SJCRH30 (cell line): ENCODE data around the gene TRIM44. TPM values are rescaled to one million over a fixed set of nuclear protein-coding genes. Genes with fewer than 3 reads are reported as not detected.

Source experiments
- DNase-seq, 2 experiments: peaks; one replicate each; pipeline ENCODE4 v3.0.0-alpha.2; 2015 to 2020
- H3K27ac ChIP-seq: fragments of 250-450 bp; sonication (Bioruptor Pico); 2 replicates; pipeline ENCODE4 v1.5.1; 2020; ENCODE audit warnings: mild to moderate bottlenecking, moderate library complexity
- H3K27me3 ChIP-seq: fragments of 250-450 bp; sonication (Bioruptor Pico); 2 replicates; pipeline ENCODE4 v1.5.1; 2020; ENCODE audit warnings: mild to moderate bottlenecking, moderate library complexity
- H3K36me3 ChIP-seq: fragments of 250-450 bp; sonication (Bioruptor Pico); 2 replicates; pipeline ENCODE4 v1.5.1; 2020; ENCODE audit warnings: mild to moderate bottlenecking, moderate library complexity
- H3K4me1 ChIP-seq: fragments of 250-450 bp; sonication (Bioruptor Pico); 2 replicates; pipeline ENCODE4 v1.5.1; 2020; ENCODE audit warnings: mild to moderate bottlenecking, moderate library complexity
- H3K4me3 ChIP-seq: fragments of 250-450 bp; sonication (Bioruptor Pico); 2 replicates; pipeline ENCODE4 v1.5.1; 2020; ENCODE audit warnings: mild to moderate bottlenecking, moderate library complexity
- H3K9me3 ChIP-seq: fragments of 250-450 bp; sonication (Bioruptor Pico); replicated peaks from 2 replicates; pipeline ENCODE4 v1.5.1; 2020; ENCODE audit warnings: mild to moderate bottlenecking, moderate library complexity
- total RNA-seq: library from RNA; depleted of rRNA; stranded (reverse); fragments of >200 nt; shearing (Covaris generic); gene quantifications from 2 replicates; pipeline ENCODE4 v1.2.3, GENCODE V29; 2014

TRIM44 gene
- total RNA-seq, 1 experiment from 2014 or later: 66.8 TPM

DNA sequence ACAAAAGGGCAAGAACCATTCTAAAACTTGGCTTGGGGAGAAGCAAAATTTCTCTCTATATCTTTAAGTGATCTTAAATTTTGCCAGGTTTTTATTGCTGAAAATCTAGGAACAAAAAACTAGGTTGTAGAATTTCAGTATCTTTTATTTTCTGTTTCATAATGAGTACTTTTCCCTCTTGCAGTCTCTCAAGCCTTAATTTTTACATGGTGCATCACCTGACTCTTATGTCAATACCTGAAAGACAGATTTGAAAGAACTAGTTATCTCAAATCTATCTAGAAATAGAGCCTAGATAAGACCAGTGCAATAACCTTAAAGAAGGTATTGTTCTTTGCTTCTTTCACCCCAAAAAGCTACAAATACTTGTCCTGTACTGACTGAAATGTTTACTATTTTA, 122.1 kb downstream of the TRIM44 start:
- Histone ChIP-seq H3K27ac (no peak overlapping the region), H3K4me1 (no peaks in the 10 kb centered on the region), H3K36me3 (no peaks in the 10 kb centered on the region; the same call in 1 of the 2 replicates), H3K4me3 (no peak overlapping the region), H3K27me3 (no peaks in the 10 kb centered on the region), H3K9me3 (no peaks in the 10 kb centered on the region; the same call in 1 of the 2 replicates)
- DNase-seq: no peak

- Histone ChIP-seq H3K27me3 (no peaks in the 10 kb centered on the region), H3K9me3 (no peaks in the 10 kb centered on the region), H3K27ac (no peak overlapping the region), H3K4me1 (no peaks in the 10 kb centered on the region), H3K4me3 (no peak overlapping the region), H3K36me3 (no peaks in the 10 kb centered on the region)
- DNase-seq: no peak
Observed at GRCh38 chr11:35785287-35786167, 123.0 kb downstream of the TRIM44 start.

DNA sequence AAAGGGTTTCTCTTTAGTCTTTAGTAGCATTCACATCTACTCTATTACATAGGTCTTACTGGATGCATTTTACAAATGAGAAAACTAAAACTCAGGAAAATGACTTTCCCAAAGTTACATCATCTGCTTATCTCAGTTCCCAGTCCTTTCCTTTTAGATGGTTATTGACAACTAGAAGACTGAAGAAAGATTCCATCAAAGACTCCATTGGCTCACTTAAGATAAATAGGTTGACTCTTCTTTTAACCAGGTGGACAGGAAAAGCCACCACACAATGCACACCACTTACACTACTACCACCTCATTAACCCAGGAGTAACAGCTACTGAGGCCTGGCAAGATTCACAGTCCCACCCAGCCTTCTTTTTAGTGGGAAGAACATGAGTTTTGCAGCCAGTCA, 123.6 kb downstream of the TRIM44 start:
- Histone ChIP-seq H3K9me3 (no peaks in the 10 kb centered on the region), H3K36me3 (no peaks in the 10 kb centered on the region), H3K27ac (no peak overlapping the region), H3K4me1 (peaks cover 4% of the 10 kb centered on the region), H3K4me3 (no peak overlapping the region), H3K27me3 (no peaks in the 10 kb centered on the region)
- DNase-seq: no peak

DNA sequence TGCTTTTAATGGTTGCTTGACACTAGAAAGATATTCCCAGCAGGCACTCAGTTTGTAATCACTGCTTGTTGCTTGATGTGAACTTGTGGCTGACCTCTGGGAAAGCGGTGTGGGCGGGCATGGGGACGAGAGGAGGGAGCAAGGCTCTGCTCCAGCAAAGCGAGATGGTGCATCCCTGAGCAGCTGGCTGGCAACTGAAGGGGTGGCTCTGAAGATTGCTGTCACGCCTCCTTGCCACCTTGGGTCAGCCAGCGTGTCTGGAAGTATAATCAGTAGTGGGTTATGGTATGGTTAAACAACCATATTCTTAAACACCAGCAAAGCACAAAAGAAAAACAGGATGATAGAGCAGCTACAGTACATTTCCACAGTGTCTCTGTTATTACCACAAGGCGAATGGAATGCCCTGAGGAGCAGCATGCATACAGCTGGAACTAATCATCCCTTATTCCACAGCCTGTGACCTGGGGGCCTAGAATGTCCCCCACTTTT, 124.5 kb downstream of the TRIM44 start:
- Histone ChIP-seq H3K4me1 (peaks cover 10% of the 10 kb centered on the region), H3K27me3 (no peaks in the 10 kb centered on the region), H3K9me3 (no peaks in the 10 kb centered on the region), H3K27ac (no peak overlapping the region), H3K36me3 (0 out of 2 replicates have a peak, but pooled peaks cover 5% of the 10 kb centered on the region), H3K4me3 (no peak overlapping the region)
- DNase-seq: no peak

DNA sequence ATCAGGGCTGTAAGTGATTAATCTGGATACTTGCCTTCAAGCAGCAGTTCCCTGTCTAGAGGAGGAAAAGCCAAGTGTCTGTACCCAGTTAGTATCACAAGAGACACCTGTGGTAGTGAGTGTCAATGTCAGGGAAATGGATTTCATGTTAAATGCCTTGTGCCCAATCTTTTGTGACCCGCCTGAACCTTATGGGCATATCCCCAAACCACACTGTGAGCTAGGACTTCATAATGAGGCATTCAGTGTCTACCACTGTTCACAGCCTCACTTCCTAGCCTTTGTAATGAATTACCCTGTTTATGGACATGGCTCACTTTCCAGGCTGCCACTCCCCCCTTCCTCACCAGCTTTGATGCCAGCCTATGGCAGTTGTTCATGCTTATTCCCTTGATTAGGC, 125.1 kb downstream of the TRIM44 start:
- 0 out of 2 replicates have a peak, but pooled peaks cover 5% of the 10 kb centered on the region for H3K36me3 ChIP-seq
- no peaks in the 10 kb centered on the region for H3K9me3 ChIP-seq
- no peaks in the 10 kb centered on the region for H3K27me3 ChIP-seq
- H3K4me1 ChIP-seq: peaks cover 10% of the 10 kb centered on the region
- DNase-seq: no peak
- H3K4me3 ChIP-seq: no peak overlapping the region
- H3K27ac ChIP-seq: no peak overlapping the region

DNA sequence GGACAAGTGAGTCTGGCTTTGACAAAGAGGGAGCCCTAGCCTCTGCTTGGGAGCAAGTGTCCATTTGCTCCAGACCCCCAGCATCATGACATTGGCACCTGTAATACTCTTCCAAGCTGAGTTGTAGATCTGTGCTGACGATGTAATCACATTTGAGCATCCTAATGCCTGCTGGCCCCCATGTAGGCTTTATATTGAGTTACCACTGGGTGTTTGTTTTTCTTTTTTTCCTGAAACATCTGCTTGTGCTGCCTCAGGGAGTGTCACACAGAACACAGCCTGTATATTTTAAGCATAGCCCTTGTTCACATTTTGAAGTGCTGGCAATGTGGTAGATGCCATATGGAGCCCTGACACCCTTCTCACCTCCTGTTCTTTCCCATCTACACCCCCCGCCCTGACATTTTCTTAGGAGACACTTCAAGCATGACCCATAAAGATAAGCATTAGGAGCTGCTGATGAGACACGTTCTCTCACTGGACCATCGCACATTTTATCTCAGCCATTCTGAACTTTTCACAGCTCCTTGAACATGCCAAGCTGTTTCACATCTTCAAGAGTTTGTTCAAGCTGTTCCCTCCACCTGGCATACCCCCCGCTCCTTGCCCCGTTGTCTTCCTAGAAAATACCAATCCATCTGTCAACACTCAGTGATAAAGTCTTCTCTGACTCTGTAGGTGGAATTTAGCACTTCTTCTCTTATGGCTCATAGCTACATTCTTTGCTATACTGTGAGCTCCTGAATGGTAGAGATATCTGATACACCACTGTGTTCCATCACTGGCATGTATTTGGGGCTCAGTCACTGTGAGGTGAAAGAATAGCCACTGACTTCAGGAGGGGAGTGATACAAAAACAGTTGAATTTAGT, 128.7 kb downstream of the TRIM44 start:
- Histone ChIP-seq H3K4me3 (no peak overlapping the region), H3K27ac (no peak overlapping the region)
- DNase-seq: peak; percentile 23 to 60

GRCh38 chr11:35792148-35792845, 129.7 kb downstream of the TRIM44 start:
- peaks cover 19% of the 10 kb centered on the region for H3K4me1 ChIP-seq
- H3K9me3 ChIP-seq: no peaks in the 10 kb centered on the region
- H3K27me3 ChIP-seq: no peaks in the 10 kb centered on the region
- no peak overlapping the region for H3K4me3 ChIP-seq
- H3K27ac ChIP-seq: no peak overlapping the region
- 0 out of 2 replicates have a peak, but pooled peaks cover 5% of the 10 kb centered on the region for H3K36me3 ChIP-seq
- peak; percentile 14 to 41 for DNase-seq

More for the DNA sequence above, 128.7 kb downstream of the TRIM44 start:
- 0 out of 2 replicates have a peak, but pooled peaks cover 5% of the 10 kb centered on the region for H3K36me3 ChIP-seq
- H3K4me1 ChIP-seq: peaks cover 12% of the 10 kb centered on the region
- no peaks in the 10 kb centered on the region for H3K27me3 ChIP-seq
- no peaks in the 10 kb centered on the region for H3K9me3 ChIP-seq

GRCh38 chr11:35792846-35793192, 130.2 kb downstream of the TRIM44 start:
- Histone ChIP-seq H3K9me3 (no peaks in the 10 kb centered on the region), H3K4me1 (peaks cover 19% of the 10 kb centered on the region), H3K27me3 (no peaks in the 10 kb centered on the region), H3K27ac (no peak overlapping the region), H3K36me3 (0 out of 2 replicates have a peak, but pooled peaks cover 5% of the 10 kb centered on the region), H3K4me3 (no peak overlapping the region)
- no peak for DNase-seq

DNA sequence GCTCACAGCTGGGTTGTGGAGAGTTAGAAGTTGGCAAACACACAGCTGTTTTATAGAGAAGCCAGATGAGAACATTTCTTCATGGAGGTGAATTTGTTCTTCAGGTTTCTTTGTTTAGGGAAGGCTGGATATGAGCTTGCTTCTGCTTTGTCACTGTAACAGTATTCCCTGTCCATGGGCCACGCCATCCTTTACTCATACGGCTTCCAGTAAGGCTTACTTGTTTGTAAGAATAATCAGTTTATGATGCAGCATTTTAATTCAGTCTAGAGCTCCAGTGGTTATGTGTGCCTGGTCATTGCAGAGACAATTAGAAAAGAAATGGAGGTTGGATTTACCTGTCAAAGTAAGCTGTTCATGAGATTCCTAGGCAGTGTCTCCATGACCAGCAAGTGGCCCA, 131.8 kb downstream of the TRIM44 start:
- H3K27ac ChIP-seq: no peak overlapping the region

GRCh38 chr11:35794850-35795249, 132.3 kb downstream of the TRIM44 start:
- no peaks in the 10 kb centered on the region for H3K9me3 ChIP-seq
- H3K4me1 ChIP-seq: peaks cover 19% of the 10 kb centered on the region
- DNase-seq: no peak
- H3K4me3 ChIP-seq: no peak overlapping the region
- no peak overlapping the region for H3K27ac ChIP-seq
- no peaks in the 10 kb centered on the region for H3K27me3 ChIP-seq
- 0 out of 2 replicates have a peak, but pooled peaks cover 5% of the 10 kb centered on the region for H3K36me3 ChIP-seq

More for the DNA sequence above, 131.8 kb downstream of the TRIM44 start:
- Histone ChIP-seq H3K36me3 (0 out of 2 replicates have a peak, but pooled peaks cover 5% of the 10 kb centered on the region), H3K4me3 (no peak overlapping the region), H3K9me3 (no peaks in the 10 kb centered on the region), H3K27me3 (no peaks in the 10 kb centered on the region), H3K4me1 (peaks cover 19% of the 10 kb centered on the region)
- DNase-seq: no peak

GRCh38 chr11:35796562-35796961, 134.0 kb downstream of the TRIM44 start:
- DNase-seq: peak; percentile 25 to 36
- Histone ChIP-seq H3K4me3 (no peak overlapping the region), H3K4me1 (peaks cover 11% of the 10 kb centered on the region), H3K27me3 (no peaks in the 10 kb centered on the region), H3K36me3 (0 out of 2 replicates have a peak, but pooled peaks cover 8% of the 10 kb centered on the region), H3K9me3 (no peaks in the 10 kb centered on the region), H3K27ac (no peak overlapping the region)

DNA sequence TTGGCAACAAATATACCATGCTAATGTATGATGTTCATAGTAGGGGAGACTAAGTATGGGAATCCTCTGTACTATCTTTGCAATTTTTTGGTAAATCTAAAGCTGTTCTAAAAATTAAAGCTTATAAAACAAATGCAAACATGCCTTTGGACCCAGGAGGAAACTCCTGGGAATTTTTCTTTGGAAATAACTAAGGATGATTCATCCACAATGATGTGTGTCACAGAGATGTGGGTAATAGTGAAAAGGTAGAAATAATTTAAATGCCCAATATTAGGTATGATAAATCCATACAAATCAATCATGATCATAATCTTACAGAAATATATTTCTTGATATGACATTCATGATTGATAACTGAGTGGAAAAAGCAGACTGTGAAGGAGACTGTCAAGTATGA, 135.8 kb downstream of the TRIM44 start:
- Histone ChIP-seq H3K27me3 (no peaks in the 10 kb centered on the region), H3K36me3 (0 out of 2 replicates have a peak, but pooled peaks cover 7% of the 10 kb centered on the region), H3K9me3 (no peaks in the 10 kb centered on the region), H3K27ac (no peak overlapping the region), H3K4me1 (peaks cover 9% of the 10 kb centered on the region), H3K4me3 (no peak overlapping the region)
- DNase-seq: no peak

GRCh38 chr11:35798983-35799382, 136.4 kb downstream of the TRIM44 start:
- H3K27ac ChIP-seq: no peak overlapping the region
- H3K36me3 ChIP-seq: 0 out of 2 replicates have a peak, but pooled peaks cover 7% of the 10 kb centered on the region
- no peaks in the 10 kb centered on the region for H3K9me3 ChIP-seq
- no peak for DNase-seq
- peaks cover 9% of the 10 kb centered on the region for H3K4me1 ChIP-seq
- H3K27me3 ChIP-seq: no peaks in the 10 kb centered on the region
- no peak overlapping the region for H3K4me3 ChIP-seq

DNA sequence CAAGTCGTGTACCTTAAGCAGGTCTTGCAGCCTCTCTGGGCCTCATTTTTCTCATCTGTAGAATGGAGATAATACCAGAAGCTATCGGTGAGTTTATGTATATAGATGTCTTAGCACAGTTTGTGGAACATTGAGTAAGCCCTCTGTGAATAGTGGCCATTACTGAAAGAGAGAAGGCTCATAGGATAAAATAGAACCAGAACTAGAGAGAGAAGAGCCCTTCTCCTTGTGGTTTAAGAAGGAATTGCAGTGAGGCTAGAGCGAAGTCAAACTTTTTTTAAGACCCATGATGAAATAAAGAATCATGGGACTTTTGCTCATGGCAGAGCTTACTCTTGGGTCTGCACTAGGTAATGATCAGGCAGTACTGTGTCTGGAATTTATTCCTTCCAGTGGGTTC, 137.1 kb downstream of the TRIM44 start:
- Histone ChIP-seq H3K27me3 (no peaks in the 10 kb centered on the region), H3K27ac (no peak overlapping the region), H3K36me3 (0 out of 2 replicates have a peak, but pooled peaks cover 7% of the 10 kb centered on the region), H3K4me1 (peaks cover 9% of the 10 kb centered on the region), H3K4me3 (no peak overlapping the region), H3K9me3 (no peaks in the 10 kb centered on the region)
- DNase-seq: no peak
